ENCODE results near the gene DIP2C. TPM values are rescaled to one million over a fixed set of nuclear protein-coding genes. Genes with fewer than 3 reads are reported as not detected.

DIP2C gene
- total RNA-seq, 1 experiment from 2014 or later, result 11.0 TPM

GRCh38 chr10:725786-726185 is 36.3 kb upstream of the DIP2C start:
- H3K27ac Mint-ChIP-seq, result no peak overlapping the region
- no peak overlapping the region for H3K4me3 Mint-ChIP-seq
- peaks cover 2% of the 10 kb centered on the region; the same call in 1 of the 2 replicates for H3K4me1 Mint-ChIP-seq
- TF ChIP-seq AR (CRISPR knock-in tag; IDR thresholded peaks at IDR 0.05), result no peak
- no peak for TF ChIP-seq SMAD3 (CRISPR knock-in tag; IDR thresholded peaks at IDR 0.05; ENCODE audit: borderline replicate concordance)
- TF ChIP-seq SP1 (CRISPR knock-in tag; conservative IDR thresholded peaks at IDR 0.05), result no peak
- TF ChIP-seq, protein P1, sequence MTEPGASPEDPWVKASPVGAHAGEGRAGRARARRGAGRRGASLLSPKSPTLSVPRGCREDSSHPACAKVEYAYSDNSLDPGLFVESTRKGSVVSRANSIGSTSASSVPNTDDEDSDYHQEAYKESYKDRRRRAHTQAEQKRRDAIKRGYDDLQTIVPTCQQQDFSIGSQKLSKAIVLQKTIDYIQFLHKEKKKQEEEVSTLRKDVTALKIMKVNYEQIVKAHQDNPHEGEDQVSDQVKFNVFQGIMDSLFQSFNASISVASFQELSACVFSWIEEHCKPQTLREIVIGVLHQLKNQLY (CRISPR knock-in tag; IDR thresholded peaks at IDR 0.05), result no peak
- TF ChIP-seq FOXK1 (CRISPR knock-in tag; IDR thresholded peaks at IDR 0.05), result no peak
- no peaks in the 10 kb centered on the region for H3K36me3 Mint-ChIP-seq
- no peak for DNase-seq (ENCODE audit: low spot score)
- ChIA-PET POLR2A (no interaction called here), CTCF (interaction anchor here (2.1 kb wide), 1 partner anchor 63 kb away, joined by 5 read pairs; no protein-coding TSS in a partner anchor)
- peaks cover 5% of the 10 kb centered on the region; the same call in 1 of the 2 replicates for H3K9me3 Mint-ChIP-seq
- H3K27me3 Mint-ChIP-seq (ENCODE audit: low read depth), result no peaks in the 10 kb centered on the region
- 0 out of 2 replicates have a peak, but pooled peaks have one; percentile 48 for ATAC-seq

GRCh38 chr10:725302-725701 is 35.8 kb upstream of the DIP2C start:
- Mint-ChIP-seq H3K36me3 (no peaks in the 10 kb centered on the region), H3K4me3 (no peak overlapping the region), H3K9me3 (peaks cover 5% of the 10 kb centered on the region; the same call in 1 of the 2 replicates), H3K27me3 (ENCODE audit: low read depth) (no peaks in the 10 kb centered on the region), H3K4me1 (peaks cover 2% of the 10 kb centered on the region; the same call in 1 of the 2 replicates), H3K27ac (no peak overlapping the region)
- ATAC-seq (no peak), DNase-seq (ENCODE audit: low spot score) (no peak)
- CTCF ChIA-PET, result interaction anchor here (2.1 kb wide), 1 partner anchor 64 kb away, joined by 5 read pairs; no protein-coding TSS in a partner anchor
- POLR2A ChIA-PET, result no interaction called here
- TF ChIP-seq ZMAT4 (CRISPR knock-in tag; IDR thresholded peaks at IDR 0.05), result no peak
- no peak for TF ChIP-seq STAT6 (CRISPR knock-in tag; conservative IDR thresholded peaks at IDR 0.05; ENCODE audit: low read depth)
- no peak for TF ChIP-seq EMX1 (CRISPR knock-in tag; IDR thresholded peaks at IDR 0.05)
- TF ChIP-seq ELF4 (CRISPR knock-in tag; IDR thresholded peaks at IDR 0.05; ENCODE audit: low read depth), result no peak
- no peak for TF ChIP-seq SOX15 (CRISPR knock-in tag; IDR thresholded peaks at IDR 0.05)
- TF ChIP-seq, protein P2, sequence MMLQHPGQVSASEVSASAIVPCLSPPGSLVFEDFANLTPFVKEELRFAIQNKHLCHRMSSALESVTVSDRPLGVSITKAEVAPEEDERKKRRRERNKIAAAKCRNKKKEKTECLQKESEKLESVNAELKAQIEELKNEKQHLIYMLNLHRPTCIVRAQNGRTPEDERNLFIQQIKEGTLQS (CRISPR knock-in tag; conservative IDR thresholded peaks at IDR 0.05), result no peak
- no peak for TF ChIP-seq ZNF138 (CRISPR knock-in tag; conservative IDR thresholded peaks at IDR 0.05)
- TF ChIP-seq, protein P3, sequence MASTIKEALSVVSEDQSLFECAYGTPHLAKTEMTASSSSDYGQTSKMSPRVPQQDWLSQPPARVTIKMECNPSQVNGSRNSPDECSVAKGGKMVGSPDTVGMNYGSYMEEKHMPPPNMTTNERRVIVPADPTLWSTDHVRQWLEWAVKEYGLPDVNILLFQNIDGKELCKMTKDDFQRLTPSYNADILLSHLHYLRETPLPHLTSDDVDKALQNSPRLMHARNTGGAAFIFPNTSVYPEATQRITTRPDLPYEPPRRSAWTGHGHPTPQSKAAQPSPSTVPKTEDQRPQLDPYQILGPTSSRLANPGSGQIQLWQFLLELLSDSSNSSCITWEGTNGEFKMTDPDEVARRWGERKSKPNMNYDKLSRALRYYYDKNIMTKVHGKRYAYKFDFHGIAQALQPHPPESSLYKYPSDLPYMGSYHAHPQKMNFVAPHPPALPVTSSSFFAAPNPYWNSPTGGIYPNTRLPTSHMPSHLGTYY (CRISPR knock-in tag; IDR thresholded peaks at IDR 0.05), result no peak
- TF ChIP-seq, protein P4, sequence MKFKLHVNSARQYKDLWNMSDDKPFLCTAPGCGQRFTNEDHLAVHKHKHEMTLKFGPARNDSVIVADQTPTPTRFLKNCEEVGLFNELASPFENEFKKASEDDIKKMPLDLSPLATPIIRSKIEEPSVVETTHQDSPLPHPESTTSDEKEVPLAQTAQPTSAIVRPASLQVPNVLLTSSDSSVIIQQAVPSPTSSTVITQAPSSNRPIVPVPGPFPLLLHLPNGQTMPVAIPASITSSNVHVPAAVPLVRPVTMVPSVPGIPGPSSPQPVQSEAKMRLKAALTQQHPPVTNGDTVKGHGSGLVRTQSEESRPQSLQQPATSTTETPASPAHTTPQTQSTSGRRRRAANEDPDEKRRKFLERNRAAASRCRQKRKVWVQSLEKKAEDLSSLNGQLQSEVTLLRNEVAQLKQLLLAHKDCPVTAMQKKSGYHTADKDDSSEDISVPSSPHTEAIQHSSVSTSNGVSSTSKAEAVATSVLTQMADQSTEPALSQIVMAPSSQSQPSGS (CRISPR knock-in tag; IDR thresholded peaks at IDR 0.05; ENCODE audit: borderline replicate concordance, low read depth), result no peak
- no peak for TF ChIP-seq JUN (CRISPR knock-in tag; IDR thresholded peaks at IDR 0.05)
- no peak for TF ChIP-seq ZBTB43 (CRISPR knock-in tag; IDR thresholded peaks at IDR 0.05)

Measured in WTC11 (cell line).